NCI-H1436 treated with DMSO at 0.1 percent for 48 hours (cell line): ENCODE measurements around the gene TCF4.

Experiments used
- DNase-seq: peaks from one replicate; lab custom pipeline; 2025; lab: John Stamatoyannopoulos, UW

The TCF4 gene

DNA sequence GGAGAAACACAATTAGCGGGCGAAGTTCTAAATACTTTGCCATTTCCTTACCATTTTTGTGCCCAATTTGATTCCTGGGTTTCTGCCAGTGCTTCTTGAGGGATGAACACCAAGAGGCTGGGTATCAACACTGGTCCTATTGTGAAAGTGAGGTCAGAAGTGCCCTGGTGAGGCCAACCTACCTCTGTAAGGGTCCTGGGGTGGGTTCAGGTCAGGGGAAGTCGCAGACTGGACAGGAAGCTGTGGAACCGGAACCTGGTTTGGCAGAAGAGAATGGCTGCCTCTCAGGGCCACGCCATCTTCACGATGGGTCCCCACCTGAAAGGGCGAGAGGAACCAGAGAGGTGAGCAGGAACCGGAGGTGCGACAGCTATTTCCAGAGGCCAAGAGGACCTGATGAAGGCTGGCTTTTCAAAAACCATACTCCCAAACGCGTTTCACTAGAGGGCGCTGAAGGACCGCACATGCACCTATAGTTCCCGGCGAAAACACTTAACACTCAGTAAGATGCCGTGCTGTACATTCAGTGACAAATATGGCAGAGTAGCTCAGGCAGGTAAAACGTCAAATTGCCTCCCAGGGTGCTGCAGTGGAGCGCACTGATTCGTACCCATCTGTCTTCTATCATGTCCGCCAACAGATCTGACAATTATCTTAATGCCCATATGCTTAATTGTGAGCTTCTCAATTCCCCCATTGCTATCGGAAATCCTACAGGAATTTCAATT, 353.5 kb downstream of the TCF4 start:
- DNase-seq: peak; percentile 66

DNA sequence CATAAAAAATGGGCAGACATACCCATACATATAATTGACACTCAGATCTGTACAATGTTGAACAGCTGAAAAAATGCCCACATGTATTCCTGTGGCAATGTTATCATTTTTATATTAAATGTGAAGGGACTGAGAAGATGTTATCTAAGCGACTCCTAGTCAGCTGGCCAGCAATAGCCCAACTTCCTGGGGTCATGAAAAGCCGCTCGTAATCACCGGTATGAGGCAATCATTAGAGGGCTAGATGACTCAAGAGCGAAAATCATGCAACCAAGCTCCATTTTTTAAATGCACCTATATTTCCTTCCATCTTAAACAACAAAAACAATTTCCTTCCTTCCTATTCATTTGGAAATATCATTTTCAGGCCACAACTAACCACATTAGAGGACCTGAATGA, 354.1 kb downstream of the TCF4 start:
- no peak for DNase-seq

DNA sequence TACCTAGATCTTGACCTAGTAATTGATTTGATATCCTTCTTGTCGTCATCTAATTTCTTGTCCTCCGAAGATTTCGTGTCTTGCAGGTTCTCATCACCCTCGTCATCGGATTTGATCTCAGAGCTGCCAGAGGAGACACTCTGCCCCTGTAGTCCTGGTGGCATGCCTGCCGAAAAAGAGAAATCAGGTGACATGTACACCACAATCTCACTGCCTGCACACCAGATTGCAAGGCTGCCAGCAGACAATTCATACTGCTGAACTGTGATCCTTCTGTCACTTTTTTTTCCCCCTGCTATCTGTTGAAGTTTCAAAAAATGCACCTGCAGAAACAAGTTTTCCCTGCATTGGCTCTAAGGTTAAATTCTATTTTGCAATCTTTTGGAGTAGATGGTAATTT, 355.5 kb downstream of the TCF4 start:
- no peak for DNase-seq

DNA sequence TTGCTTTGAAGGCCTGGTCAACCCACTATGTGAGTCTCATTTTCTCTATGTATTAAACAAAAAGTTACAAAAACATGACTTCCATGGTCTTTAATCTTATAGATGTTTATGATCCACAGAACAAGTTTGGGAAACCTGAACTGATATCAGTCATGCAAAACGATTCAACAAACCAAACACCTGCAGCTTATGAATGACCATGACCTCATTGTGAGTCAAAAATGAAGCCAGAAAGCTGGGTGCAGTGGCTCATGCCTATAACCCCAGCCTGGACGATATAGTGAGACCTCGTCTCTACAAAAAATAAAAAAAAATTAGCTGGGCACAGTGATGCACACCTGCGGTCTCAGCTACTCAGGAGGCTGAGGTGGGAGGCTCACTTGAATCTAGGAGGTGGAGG, 358.3 kb downstream of the TCF4 start:
- no peak for DNase-seq

DNA sequence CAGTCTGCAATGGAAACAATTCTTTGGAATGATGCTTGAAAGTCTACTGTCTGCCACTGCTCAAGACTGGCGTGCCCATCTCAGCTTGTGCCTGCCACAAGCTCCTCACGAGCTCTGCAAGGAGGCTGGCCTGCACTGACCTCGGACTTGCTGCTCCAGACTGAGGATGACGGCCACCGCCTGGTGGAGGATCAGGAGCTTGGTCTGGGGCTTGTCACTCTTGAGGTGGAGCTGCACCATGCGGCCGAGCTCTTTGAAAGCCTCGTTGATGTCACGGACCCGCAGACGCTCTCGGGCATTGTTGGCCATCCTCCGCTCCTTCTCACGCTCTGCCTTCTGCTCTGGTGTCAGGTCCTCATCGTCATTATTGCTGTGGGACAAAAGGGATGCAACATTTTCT, 359.3 kb downstream of the TCF4 start:
- no peak for DNase-seq

DNA sequence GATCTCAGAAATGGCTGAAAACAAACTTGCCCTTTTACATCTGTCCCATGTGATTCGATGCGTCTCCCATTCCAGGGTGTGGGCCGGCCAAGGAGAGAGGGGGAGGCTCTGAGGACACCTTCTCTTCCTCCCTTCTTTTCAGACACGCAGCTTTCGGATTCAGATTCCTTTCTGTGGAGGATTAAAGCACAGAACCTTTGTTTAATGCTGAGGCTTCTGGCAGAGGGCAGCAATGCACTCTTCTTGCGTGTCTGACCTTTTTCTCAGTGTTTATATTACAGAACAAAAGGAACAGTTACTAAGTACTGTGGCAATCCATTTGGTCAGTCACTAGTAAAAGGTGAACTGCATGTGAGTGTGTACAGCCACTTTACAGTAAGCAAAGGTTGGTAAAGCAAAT, 359.8 kb downstream of the TCF4 start:
- no peak for DNase-seq

DNA sequence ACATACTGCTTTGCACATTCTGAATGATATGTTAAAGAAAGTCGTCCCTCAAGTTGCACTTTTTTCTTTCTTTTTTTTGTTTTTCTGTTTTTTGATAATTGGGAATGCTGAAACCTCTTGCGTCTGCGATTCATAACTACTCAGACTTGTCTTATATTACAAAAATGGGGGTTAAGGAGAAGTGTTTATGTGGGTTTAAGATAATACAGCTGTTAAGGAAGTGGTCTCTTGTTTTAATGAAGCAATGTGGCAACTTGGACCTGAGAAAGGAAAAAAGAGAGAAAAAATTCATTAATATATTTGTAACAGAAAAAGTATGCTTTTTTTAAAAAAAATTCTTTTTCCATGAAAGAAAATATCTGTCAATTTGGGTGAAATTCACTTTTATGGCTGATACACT, 360.2 kb downstream of the TCF4 start:
- DNase-seq: no peak

DNA sequence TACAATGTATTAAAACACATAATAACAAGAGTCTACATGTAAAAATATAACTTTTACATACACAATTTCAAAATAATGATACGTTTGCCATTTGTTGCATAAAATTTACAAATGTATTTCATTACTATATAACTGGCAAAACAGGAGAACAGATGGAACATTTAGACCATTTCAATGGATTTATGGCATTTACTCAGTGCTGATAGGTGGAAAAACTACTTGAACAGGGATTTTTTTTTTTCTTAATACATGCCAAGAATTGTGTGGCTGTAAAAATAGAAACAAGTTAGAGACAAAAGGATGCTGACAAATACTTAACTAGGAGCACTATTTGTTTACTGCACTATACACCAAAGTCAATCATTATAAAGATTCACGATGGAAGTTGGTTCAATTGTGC, 361.9 kb downstream of the TCF4 start:
- DNase-seq: no peak

DNA sequence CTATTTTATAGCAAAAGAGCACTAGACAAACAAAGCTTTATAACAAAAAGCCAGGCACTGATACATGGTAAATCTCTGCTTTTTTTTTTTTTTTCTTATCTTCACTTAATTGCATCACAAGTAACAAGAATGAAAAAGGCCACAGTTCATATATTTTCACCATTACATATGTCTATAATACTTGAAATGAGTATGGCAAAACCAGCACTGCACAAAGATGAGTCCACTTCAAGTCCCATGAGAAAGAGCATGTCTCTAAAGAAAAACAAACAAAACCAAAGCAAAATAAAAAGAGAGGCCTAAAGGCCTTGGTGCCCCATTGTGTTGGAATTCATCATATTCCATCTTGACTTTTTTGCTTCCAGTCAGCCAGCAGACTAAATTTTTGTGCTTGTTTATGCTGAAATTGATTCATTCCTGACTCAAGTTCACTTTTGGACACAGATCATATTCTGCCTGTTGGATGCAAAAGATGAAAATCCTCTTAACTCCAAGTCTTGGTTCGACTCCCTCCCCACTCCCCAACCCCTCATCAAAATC, 363.8 kb downstream of the TCF4 start:
- DNase-seq: no peak

DNA sequence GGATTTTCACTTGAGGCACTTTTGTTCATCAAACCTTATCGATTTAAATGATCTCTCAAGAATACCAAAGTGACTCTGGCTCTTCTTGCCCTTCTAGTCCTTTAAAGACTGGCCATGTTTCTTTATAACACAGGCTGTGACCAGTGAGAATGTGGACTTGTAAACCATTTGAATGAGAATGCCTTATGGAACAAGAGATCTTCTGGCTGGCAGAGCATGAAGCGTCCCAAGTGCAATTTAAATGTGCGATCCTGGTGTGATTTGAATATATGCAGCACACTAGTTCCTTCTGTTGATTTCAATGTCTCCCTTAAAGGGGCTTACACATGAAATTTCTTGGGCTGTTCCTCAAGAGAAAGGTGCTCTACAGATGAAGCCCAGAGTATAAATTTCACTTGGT, 366.4 kb downstream of the TCF4 start:
- no peak for DNase-seq

DNA sequence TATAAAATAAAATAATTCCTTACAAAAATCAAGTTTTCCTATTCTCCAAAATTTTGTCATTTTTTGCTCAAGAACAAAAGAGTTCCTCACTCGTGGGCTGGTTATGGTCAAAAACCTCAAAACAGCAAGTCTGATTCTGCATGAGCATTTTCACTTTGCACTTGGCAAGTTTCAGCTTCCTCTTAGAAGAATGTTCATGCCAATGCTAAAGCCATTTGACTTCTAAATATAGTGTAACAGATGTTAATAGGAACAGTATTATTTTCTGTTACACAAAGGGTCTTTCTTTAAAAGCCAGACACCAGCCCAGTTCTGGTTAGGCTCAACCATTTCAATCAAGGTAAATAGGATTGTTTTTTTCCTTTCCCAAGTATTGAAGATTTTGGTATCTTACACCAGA, 367.5 kb downstream of the TCF4 start:
- no peak for DNase-seq

DNA sequence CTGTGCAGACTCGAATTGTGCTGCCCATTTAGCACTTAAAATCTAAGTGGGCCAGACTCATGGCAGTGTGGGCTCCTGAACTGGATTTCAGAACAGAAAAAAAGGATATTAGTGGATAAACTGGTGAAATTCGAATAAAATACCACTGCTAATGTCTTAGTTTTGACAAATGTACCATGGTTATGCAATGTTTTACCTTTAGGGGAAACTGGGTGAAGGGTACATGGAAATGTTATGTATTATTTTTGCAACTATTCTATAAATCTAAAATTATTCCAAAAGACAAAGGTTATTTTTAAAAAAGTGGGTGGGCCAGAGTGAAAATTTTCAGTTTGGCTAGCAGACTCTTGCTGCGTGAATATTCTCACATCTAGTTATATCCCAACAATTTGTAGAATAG, 368.2 kb downstream of the TCF4 start:
- no peak for DNase-seq

DNA sequence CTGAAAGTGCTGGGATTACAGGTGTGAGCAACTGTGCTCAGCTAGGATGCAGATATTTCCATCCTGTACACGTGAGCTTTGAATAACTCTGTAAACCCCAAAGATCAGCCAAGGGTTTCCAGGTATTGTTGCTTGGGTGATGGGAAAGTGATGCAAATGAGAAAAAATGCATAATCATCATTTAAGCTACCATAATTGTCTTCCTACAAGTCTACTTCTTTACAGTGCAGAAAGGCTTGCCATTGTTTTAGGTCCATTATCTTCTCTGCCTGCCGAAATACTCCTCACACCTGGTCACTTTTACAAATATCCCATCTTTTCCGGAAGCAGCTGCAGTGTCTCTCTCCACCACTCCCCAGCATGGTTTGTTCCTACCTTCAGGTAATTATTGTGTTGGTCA, 368.9 kb downstream of the TCF4 start:
- no peak for DNase-seq

DNA sequence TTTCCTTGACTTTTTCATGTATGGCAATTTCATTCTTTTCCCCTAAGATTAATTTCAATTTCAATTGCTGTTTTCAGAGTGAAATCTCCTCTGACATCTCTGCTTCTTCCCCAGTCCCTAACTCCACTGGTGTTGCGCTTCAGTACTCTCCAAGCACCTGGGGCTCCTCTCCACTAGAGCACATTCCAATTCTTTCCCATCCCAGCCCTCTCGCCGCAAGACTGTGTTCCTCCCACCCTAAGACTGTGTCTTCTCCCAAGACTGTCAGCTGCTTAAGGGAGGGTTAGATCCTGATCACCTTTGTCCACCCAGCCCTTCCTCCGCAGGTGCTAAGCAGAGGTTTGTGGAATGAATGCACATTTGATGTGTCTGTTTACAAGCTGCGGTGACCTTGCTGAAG, 373.0 kb downstream of the TCF4 start:
- DNase-seq: no peak

DNA sequence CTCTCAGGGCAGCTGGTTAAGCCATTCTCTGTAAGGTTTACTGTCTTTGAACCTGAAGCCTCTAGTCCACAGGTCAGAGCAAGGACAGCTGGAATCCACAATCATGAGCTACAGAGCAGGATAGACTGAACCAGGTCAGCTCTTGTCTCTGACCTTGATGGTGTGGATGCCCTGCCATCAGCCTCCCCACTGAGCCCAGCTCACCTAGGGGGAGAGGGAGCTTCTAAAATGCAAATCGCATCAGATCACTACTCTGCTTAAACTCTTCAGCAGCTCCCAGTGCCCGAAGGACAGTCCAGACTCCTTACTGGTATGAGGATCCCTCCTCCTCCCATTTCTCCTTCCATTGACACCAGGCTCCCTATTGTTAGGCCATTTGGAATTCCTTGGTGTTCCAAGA, 373.5 kb downstream of the TCF4 start:
- no peak for DNase-seq

DNA sequence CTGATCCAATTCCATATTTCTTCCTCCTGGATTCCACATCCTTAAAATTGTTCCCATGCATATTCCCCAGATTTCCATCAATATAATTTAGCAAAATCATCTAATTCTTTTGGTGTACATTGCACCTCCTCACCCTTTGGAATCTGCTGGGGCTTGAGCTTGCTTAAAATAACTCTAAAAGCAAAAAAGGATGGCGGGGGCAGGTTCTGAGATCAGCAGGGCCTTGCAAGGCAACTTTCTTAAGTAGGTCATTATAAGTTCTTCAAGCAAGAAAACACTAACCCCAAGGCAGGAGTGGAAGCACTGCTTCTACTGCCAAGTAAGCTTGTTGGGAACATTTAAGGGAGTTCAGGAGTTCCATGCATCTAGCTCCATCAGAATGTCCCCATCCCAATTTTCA, 374.4 kb downstream of the TCF4 start:
- DNase-seq: no peak

DNA sequence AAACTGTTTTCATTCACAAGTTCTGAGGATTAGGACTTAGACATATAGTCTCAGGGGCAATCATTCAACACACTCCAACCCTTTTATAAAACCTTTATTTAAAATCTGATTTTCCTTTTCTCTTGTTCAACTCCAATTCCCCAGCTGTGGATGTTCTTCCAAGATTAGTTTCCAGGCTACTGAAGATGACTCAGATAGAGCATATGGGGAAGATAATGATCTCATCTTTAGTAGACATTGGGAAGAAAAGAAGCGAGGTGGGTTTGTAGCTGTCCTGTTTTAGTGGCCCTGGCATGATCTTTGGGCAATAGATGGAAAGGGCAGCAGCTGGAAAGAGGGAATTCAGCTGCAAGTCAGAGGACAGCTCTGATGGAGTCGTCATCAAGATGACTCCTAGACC, 381.1 kb downstream of the TCF4 start:
- DNase-seq: no peak

DNA sequence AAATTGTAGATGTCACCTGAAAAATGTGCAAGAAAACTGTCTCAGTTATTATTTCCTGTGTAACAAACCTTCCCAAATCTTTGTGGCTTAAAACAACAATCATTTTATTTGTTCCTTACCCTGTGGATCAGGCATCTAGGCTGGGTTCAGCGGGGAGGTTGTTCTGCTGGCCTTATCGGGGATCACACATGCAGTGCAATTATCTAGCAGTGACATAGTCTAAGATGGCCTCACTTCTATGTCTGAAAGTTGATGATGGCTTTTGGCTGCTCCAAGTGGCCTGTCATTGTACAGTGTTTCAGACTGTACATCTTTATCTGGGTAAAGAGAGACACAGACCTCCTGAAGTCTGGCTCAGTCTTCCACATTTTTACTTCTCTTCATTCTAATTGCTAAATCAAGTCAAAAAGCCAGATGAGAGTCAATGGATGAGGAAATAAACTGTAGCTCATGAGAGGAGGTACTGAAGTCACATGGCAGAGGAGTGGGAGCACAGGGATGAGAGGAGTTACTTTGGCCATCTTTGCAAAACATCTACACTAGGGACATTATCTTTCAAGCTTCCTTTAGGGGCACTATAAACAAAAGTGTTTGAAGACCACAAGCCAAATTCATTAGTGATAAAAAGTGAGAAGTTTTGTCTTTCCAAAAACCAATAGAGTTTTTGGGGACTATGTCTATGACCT, 385.6 kb downstream of the TCF4 start:
- DNase-seq: no peak

DNA sequence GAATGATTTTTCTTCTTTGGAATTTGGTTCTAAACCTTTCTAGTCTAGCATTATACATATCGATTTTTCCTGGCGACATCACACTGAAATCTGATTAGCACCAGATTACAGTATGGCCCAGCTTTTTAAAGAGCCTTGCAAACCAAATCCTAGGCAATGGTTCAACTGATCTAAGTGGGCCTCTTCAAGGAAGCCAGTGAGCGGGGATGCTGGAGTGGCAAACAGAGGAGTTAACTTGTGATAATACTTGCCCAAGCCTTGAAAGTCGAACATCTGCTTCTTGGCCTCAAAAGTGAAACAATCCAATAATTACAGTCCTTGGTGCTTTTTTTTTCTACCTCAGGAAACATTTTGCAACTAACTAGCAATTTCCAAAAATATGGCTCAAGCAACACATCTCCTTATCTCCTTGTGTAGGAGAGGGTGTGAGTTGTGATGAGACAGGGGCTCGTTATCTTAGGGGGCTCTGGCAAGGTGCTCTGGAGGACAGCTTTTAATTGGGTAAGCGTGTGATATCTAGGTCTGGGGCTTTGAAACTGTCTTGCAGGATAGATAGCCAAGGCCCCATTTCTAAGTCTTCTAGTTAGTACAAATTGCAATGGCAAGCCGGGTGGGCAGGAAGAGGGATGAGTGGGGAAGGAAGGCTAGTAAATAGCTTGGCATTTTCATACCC, 388.6 kb downstream of the TCF4 start:
- DNase-seq: no peak

DNA sequence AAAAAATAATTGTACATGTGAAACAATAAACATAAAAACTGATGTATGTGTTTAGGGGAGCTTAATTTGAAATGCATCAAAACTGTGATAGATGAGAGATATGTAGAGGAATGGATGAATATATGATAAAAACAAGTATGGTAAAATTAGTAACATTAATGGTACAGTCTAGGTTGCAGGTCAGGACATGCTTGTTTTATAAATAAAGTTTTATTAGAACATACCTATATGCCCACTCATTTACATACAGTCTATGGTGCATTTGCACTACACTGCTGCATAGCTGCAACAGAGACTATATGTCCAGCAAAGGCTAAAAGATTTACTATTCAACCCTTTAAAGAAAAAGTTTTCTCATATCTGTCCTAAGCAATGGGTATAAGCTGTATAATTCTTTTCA, 392.1 kb downstream of the TCF4 start:
- no peak for DNase-seq

DNA sequence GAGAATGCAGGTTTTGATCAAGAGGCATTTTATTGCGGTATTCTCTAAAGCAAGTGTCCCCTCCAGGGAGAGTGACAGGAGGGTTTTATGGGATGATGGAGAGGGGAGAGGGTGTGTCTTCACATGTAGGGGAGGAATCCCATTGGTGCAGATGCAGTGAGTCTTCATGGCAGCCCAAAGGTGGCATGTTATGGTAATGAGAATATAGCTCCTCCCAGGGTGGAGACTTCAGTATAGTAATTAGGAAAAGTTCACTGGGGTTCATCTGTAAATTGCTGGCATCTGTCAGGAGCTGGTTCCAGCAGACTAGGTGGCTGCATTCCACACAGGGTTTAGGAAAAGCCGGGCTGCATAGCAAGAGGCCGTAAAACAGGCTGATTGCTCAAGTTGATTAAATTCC, 398.0 kb downstream of the TCF4 start:
- DNase-seq: no peak

DNA sequence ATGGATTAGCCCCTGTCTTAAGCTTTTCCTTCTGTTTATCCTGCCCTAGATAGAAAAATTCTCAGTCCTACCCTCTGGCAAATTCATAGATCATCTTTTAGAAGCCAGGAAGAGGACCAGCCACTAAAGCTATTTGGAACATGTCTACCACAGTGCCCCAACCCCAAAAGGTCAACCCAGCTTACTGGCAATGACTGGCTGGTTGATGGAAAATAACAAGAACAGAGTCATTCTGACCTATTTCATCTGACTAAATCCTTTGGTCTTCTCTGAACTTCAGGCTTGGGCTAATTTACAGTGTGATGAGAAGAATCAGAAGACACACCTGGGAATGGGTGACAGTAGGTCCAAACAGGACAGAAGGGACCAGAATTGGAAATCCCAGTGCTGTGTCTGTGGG, 401.4 kb downstream of the TCF4 start:
- DNase-seq: no peak

DNA sequence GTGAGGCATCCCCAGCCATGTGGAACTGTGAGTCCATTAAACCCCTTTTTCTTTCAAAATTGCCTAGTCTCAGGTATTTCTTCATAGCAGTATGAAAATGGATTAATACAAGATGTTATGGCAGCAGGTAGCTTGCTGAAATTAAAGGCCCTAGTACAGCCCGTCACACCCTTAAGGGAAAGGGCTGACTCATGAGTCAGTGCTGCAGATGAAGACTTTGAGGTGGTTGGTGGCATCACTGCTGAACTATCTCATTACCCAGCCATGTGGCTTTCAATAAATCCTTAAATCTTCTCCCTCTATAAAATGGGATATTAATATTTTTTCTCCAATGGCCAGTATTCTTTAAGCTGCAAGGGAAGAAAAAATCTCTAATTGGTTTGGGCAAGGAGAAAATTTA, 402.6 kb downstream of the TCF4 start:
- no peak for DNase-seq
